Measurements from ENCODE around the gene SELPLG.

The SELPLG gene

GRCh38 chr12:108600702-108601007 is 33.0 kb downstream of the SELPLG start:
- no peak for TF ChIP-seq TAF1 (IDR thresholded peaks at IDR 0.05; ENCODE audit: borderline replicate concordance, insufficient read depth, low read length)
- no peak for TF ChIP-seq FOXP2 (optimal IDR thresholded peaks at IDR 0.05; ENCODE audit: borderline replicate concordance, extremely low read depth, extremely low read length, insufficient read depth)
- no peak for TF ChIP-seq POLR2AphosphoS5 (IDR thresholded peaks at IDR 0.05; ENCODE audit: low read depth, low read length)
- no peak for TF ChIP-seq REST (IDR thresholded peaks at IDR 0.05; ENCODE audit: insufficient read depth in 1 of 2, low read depth in 2 of 2, low read length in 2 of 2)
- TF ChIP-seq SIN3A (IDR thresholded peaks at IDR 0.05; ENCODE audit: borderline replicate concordance, insufficient read depth, low read length), result no peak

GRCh38 chr12:108599948-108600701 is 33.6 kb downstream of the SELPLG start:
- no peak for TF ChIP-seq SIN3A (IDR thresholded peaks at IDR 0.05; ENCODE audit: borderline replicate concordance, insufficient read depth, low read length)
- no peak for TF ChIP-seq FOXP2 (optimal IDR thresholded peaks at IDR 0.05; ENCODE audit: borderline replicate concordance, extremely low read depth, extremely low read length, insufficient read depth)
- no peak for TF ChIP-seq TAF1 (IDR thresholded peaks at IDR 0.05; ENCODE audit: borderline replicate concordance, insufficient read depth, low read length)
- TF ChIP-seq POLR2AphosphoS5 (IDR thresholded peaks at IDR 0.05; ENCODE audit: low read depth, low read length), result no peak
- no peak for TF ChIP-seq REST (IDR thresholded peaks at IDR 0.05; ENCODE audit: insufficient read depth in 1 of 2, low read depth in 2 of 2, low read length in 2 of 2)

- TF ChIP-seq SIN3A (IDR thresholded peaks at IDR 0.05; ENCODE audit: borderline replicate concordance, insufficient read depth, low read length), result no peak
- no peak for TF ChIP-seq FOXP2 (optimal IDR thresholded peaks at IDR 0.05; ENCODE audit: borderline replicate concordance, extremely low read depth, extremely low read length, insufficient read depth)
- TF ChIP-seq TAF1 (IDR thresholded peaks at IDR 0.05; ENCODE audit: borderline replicate concordance, insufficient read depth, low read length), result no peak
- no peak for TF ChIP-seq POLR2AphosphoS5 (IDR thresholded peaks at IDR 0.05; ENCODE audit: low read depth, low read length)
- TF ChIP-seq REST (IDR thresholded peaks at IDR 0.05; ENCODE audit: insufficient read depth in 1 of 2, low read depth in 2 of 2, low read length in 2 of 2), result no peak
Observed at GRCh38 chr12:108599541-108599940, 34.2 kb downstream of the SELPLG start.

GRCh38 chr12:108598553-108599250 is 35.0 kb downstream of the SELPLG start:
- TF ChIP-seq REST (IDR thresholded peaks at IDR 0.05; ENCODE audit: insufficient read depth in 1 of 2, low read depth in 2 of 2, low read length in 2 of 2) (no peak), SIN3A (IDR thresholded peaks at IDR 0.05; ENCODE audit: borderline replicate concordance, insufficient read depth, low read length) (no peak), TAF1 (IDR thresholded peaks at IDR 0.05; ENCODE audit: borderline replicate concordance, insufficient read depth, low read length) (no peak), POLR2AphosphoS5 (IDR thresholded peaks at IDR 0.05; ENCODE audit: low read depth, low read length) (no peak), FOXP2 (optimal IDR thresholded peaks at IDR 0.05; ENCODE audit: borderline replicate concordance, extremely low read depth, extremely low read length, insufficient read depth) (no peak)
